SH-SY5Y (cell line): ENCODE measurements around the gene ANKRD62.

Source experiments
- GATA2 ChIP-seq: IDR thresholded peaks from 2 replicates; pipeline ENCODE4 v1.6.1; 2011; ENCODE audit warnings: mild to moderate bottlenecking, low read depth, low read length
- GATA3 ChIP-seq: IDR thresholded peaks from 2 replicates; pipeline ENCODE4 v1.6.1; 2011; ENCODE audit warnings: low read depth, mild to moderate bottlenecking, low read length, moderate library complexity

- TF ChIP-seq GATA2 (no peak), GATA3 (no peak)
Measured at GRCh38 chr18:12085136-12085535, 8.5 kb upstream of the ANKRD62 start.
